ENCODE measurements around the gene TSPAN17. TPM values are rescaled to one million over a fixed set of nuclear protein-coding genes. Genes with fewer than 3 reads are reported as not detected.
A peak's percentile ranks its signal among the peaks of the same experiment; 100 is the strongest.
"Not testable (repeated sequence)": the region's sequence is repeated elsewhere in the genome, so short reads cannot be mapped to it uniquely, and the experiment has no call there.

Gene TSPAN17
- total and polyA plus RNA-seq, 5 donors from 2014 or later = 26.0 to 48.8 (median 34.0) TPM

DNA sequence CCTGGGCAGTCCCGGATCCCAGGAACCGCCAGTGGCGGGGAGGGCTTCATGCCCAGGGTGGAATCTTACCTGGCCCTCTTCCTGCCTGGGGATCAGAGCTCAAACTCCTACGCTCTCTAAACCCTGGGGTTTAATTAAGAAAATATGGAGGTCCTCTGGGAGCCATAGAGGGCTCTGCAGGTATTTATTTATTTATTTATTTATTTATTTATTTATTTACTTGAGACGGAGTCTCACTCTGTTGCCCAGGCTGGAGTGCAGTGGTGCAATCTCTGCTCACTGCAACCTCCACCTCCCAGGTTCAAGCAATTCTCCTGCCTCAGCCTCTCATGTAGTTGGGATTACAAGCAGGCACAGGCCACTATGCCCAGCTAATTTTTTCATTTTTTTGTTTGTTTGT is 52.2 kb downstream of the TSPAN17 start:
- H3K36me3 Mint-ChIP-seq; H3K4me3 Mint-ChIP-seq; ATAC-seq (ENCODE audit: low read depth in 2 of 2); DNase-seq; H3K4me3 ChIP-seq (ENCODE audit: low read depth, low read length); H3K27ac Mint-ChIP-seq; H3K4me1 ChIP-seq (ENCODE audit: control insufficient read depth, insufficient read depth, low read length, poor library complexity, severe bottlenecking); H3K27ac ChIP-seq (ENCODE audit: insufficient read depth, low read length, poor library complexity, severe bottlenecking); H3K4me1 Mint-ChIP-seq; H3K9me3 Mint-ChIP-seq; H3K36me3 ChIP-seq (ENCODE audit: control insufficient read depth, insufficient read depth, low read length); H3K27me3 ChIP-seq (ENCODE audit: control insufficient read depth, insufficient read depth, low read length); H3K9me3 ChIP-seq (ENCODE audit: control insufficient read depth in 2 of 2, low read length in 2 of 2): not testable (repeated sequence)
- H3K27me3 Mint-ChIP-seq = peaks cover 35% of the 10 kb centered on the region

DNA sequence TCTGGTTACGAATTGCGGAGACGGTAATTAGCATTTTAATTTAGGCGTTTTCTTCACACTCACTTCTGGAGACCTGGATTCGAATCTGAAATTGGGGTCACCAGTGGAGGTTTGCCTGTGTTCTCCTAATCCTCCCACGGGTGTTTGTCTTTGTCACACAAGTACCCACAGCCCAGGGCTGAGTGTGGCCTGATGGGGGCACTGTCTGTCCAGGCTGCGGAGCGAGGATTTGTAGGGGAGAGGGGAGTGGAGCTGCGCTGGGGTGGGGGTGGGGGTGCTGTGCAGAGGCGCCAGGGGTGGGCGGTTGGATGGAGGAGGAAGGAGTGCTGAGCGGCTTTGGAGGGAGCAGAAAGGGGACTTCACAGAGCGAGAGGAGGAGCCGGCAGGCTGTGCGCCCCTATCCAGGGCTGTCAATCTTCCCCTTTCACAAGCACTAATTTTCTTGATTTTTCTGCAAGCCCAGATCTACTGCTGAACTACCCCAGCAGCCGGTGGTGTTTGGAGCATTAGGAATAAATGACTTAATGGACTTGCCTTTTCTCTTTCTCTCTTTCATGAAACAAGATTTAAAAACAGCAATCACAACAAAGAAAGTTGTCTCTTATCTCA is 53.1 kb downstream of the TSPAN17 start:
- no peaks in the 10 kb centered on the region for H3K36me3 ChIP-seq (ENCODE audit: control insufficient read depth, insufficient read depth, low read length)
- no peak overlapping the region for H3K4me3 Mint-ChIP-seq
- peaks cover 0 to 1% (median 0%) of the 10 kb centered on the region in 7 donors for H3K9me3 Mint-ChIP-seq
- H3K27ac Mint-ChIP-seq = no peak overlapping the region
- H3K9me3 ChIP-seq (ENCODE audit: control insufficient read depth in 2 of 2, low read length in 2 of 2) = no peaks in the 10 kb centered on the region
- H3K4me1 Mint-ChIP-seq = no peaks in the 10 kb centered on the region
- H3K27ac ChIP-seq (ENCODE audit: insufficient read depth, low read length, poor library complexity, severe bottlenecking) = no peak overlapping the region
- H3K4me1 ChIP-seq (ENCODE audit: control insufficient read depth, insufficient read depth, low read length, poor library complexity, severe bottlenecking) = no peaks in the 10 kb centered on the region
- no peaks in the 10 kb centered on the region for H3K36me3 Mint-ChIP-seq
- DNase-seq (peak in 2 of 3 donors; percentile 5 to 13), ATAC-seq (ENCODE audit: low read depth in 2 of 2) (no peak)
- H3K27me3 Mint-ChIP-seq = peaks cover 26% of the 10 kb centered on the region
- no peaks in the 10 kb centered on the region for H3K27me3 ChIP-seq (ENCODE audit: control insufficient read depth, insufficient read depth, low read length)
- H3K4me3 ChIP-seq (ENCODE audit: low read depth, low read length) = no peak overlapping the region

DNA sequence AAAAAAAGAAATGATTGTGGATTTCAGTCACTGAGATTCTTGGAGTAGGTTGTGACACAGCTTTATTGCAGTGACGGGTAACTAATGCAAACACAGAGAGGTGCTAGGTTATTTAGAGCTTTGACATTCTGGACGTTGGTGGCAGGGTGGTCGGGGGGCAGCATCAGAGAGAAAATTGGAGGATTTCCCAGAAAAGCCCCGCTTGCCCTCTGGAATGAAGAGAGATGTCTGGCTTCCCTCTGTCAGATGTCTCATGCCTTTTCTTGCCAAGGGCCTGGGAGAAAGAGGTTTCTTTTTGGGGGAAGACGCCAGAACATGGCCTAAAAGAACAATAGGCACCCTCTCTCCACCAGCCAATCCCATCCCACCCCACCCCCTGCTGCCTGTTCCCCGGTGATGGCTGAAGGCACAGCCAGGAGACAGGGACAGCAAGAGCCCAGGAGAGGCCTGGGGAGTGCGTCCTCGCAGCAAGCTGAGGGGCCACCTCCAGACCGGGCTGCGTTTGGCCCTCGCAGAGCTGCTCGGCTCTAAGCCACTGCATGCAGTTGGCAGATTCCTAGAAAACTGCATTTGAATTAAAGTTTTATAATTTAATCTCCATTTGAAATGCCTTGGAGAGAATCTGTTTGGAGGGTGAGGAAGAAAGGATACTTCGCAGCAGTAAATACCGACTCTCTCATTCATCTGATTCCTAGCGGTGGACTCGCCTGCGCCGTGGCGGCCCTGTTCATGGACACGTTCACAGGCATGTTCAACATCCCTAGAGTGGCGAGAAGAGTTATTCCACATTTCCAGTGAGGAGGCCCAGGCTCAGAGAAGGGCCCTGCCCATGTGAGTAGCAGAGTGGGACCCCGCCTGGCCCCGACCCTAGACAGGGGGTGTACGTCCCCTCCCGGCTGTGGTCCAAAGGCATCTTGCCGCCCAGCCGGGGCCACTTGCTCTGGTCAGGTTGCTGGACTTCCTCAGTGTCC is 55.7 kb downstream of the TSPAN17 start:
- Histone ChIP-seq H3K4me3 (ENCODE audit: low read depth, low read length) (no peak overlapping the region), H3K27me3 (ENCODE audit: control insufficient read depth, insufficient read depth, low read length) (no peaks in the 10 kb centered on the region), H3K36me3 (ENCODE audit: control insufficient read depth, insufficient read depth, low read length) (no peaks in the 10 kb centered on the region), H3K27ac (ENCODE audit: insufficient read depth, low read length, poor library complexity, severe bottlenecking) (no peak overlapping the region), H3K9me3 (ENCODE audit: control insufficient read depth in 2 of 2, low read length in 2 of 2) (no peaks in the 10 kb centered on the region), H3K4me1 (ENCODE audit: control insufficient read depth, insufficient read depth, low read length, poor library complexity, severe bottlenecking) (no peaks in the 10 kb centered on the region)
- H3K4me1 Mint-ChIP-seq = no peaks in the 10 kb centered on the region
- H3K27me3 Mint-ChIP-seq = peaks cover 10% of the 10 kb centered on the region
- no peak for ATAC-seq (ENCODE audit: low read depth in 2 of 2)
- DNase-seq = no peak
- H3K9me3 Mint-ChIP-seq = peaks cover 0 to 1% (median 0%) of the 10 kb centered on the region in 7 donors
- H3K27ac Mint-ChIP-seq = no peak overlapping the region
- no peak overlapping the region for H3K4me3 Mint-ChIP-seq
- H3K36me3 Mint-ChIP-seq = no peaks in the 10 kb centered on the region

DNA sequence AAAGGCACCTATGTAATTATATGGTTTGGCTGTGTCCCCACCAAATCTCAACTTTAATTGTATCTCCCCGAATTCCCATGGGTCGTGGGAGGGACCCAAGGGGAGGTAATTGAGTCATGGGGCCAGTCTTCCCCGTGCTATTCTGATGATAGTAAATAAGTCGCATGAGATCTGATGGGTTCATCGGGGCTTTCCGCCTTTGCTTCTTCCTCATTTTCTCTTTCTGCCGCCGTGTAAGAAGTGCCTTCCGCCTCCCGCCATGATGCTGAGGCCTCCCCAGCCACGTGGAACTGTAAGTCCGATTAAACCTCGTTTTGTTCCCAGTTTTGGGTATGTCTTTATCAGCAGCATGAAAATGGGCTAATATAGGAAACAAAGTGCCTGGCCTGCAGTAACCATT is 56.6 kb downstream of the TSPAN17 start:
- no peaks in the 10 kb centered on the region for H3K36me3 ChIP-seq (ENCODE audit: control insufficient read depth, insufficient read depth, low read length)
- ATAC-seq (ENCODE audit: low read depth in 2 of 2) = no peak
- H3K9me3 Mint-ChIP-seq = peaks cover 0 to 1% (median 0%) of the 10 kb centered on the region in 7 donors
- no peaks in the 10 kb centered on the region for H3K27me3 ChIP-seq (ENCODE audit: control insufficient read depth, insufficient read depth, low read length)
- H3K4me3 Mint-ChIP-seq = no peak overlapping the region
- no peak overlapping the region for H3K27ac Mint-ChIP-seq
- H3K4me1 Mint-ChIP-seq = no peaks in the 10 kb centered on the region
- DNase-seq = no peak
- H3K9me3 ChIP-seq (ENCODE audit: control insufficient read depth in 2 of 2, low read length in 2 of 2) = no peaks in the 10 kb centered on the region
- peaks cover 13% of the 10 kb centered on the region for H3K27me3 Mint-ChIP-seq
- no peak overlapping the region for H3K27ac ChIP-seq (ENCODE audit: insufficient read depth, low read length, poor library complexity, severe bottlenecking)
- H3K4me3 ChIP-seq (ENCODE audit: low read depth, low read length) = no peak overlapping the region
- H3K36me3 Mint-ChIP-seq = no peaks in the 10 kb centered on the region
- H3K4me1 ChIP-seq (ENCODE audit: control insufficient read depth, insufficient read depth, low read length, poor library complexity, severe bottlenecking) = no peaks in the 10 kb centered on the region

DNA sequence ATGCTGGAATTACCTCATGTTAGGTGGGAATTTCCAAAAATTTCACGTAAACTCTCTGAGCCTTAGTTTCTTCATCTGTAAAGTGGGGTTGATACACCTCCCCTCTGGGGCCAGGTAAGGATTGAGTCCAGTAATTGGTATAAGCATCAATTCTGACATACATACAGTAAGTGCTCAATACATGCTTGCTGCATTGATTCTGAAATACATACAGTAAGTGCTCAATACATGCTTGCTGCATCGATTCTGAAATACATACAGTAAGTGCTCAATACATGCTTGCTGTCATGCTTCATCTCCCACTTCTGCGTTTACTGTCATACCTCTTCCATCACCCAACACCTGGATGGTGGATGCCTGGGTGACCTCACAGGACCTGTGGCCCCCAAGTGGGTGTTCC is 57.1 kb downstream of the TSPAN17 start:
- Mint-ChIP-seq H3K36me3 (no peaks in the 10 kb centered on the region), H3K9me3 (peaks cover 0 to 1% (median 0%) of the 10 kb centered on the region in 7 donors), H3K27ac (no peak overlapping the region), H3K27me3 (peaks cover 14% of the 10 kb centered on the region), H3K4me1 (no peaks in the 10 kb centered on the region), H3K4me3 (no peak overlapping the region)
- Histone ChIP-seq H3K9me3 (ENCODE audit: control insufficient read depth in 2 of 2, low read length in 2 of 2) (no peaks in the 10 kb centered on the region), H3K36me3 (ENCODE audit: control insufficient read depth, insufficient read depth, low read length) (no peaks in the 10 kb centered on the region), H3K27me3 (ENCODE audit: control insufficient read depth, insufficient read depth, low read length) (no peaks in the 10 kb centered on the region), H3K4me3 (ENCODE audit: low read depth, low read length) (no peak overlapping the region), H3K4me1 (ENCODE audit: control insufficient read depth, insufficient read depth, low read length, poor library complexity, severe bottlenecking) (no peaks in the 10 kb centered on the region), H3K27ac (ENCODE audit: insufficient read depth, low read length, poor library complexity, severe bottlenecking) (no peak overlapping the region)
- ATAC-seq (ENCODE audit: low read depth in 2 of 2) (no peak), DNase-seq (no peak)

DNA sequence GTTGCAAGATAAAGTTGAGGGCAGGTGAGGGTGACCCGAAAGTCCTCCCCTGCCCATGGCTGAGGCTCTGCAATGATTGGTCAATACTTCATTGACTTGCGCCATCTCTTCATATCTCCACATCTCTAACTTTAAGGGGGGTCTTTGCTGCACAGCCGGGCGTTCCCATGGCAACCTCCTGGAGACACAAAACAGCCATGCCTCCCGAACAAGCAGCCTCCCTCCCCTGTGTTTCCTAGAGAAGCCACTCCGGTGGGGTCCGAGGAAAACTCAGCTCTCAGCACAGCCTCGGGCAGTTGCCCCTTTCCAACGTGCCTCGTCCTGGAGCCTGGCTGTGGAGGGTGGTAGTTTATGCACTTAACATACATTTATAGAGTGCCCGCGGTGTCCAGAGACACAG is 57.5 kb downstream of the TSPAN17 start:
- DNase-seq = no peak
- Mint-ChIP-seq H3K4me1 (no peaks in the 10 kb centered on the region), H3K4me3 (no peak overlapping the region), H3K27ac (no peak overlapping the region), H3K36me3 (no peaks in the 10 kb centered on the region), H3K27me3 (peaks cover 14% of the 10 kb centered on the region), H3K9me3 (peaks cover 0 to 1% (median 0%) of the 10 kb centered on the region in 7 donors)
- Histone ChIP-seq H3K27me3 (ENCODE audit: control insufficient read depth, insufficient read depth, low read length) (peaks cover under 1% of the 10 kb centered on the region), H3K4me3 (ENCODE audit: low read depth, low read length) (no peak overlapping the region), H3K36me3 (ENCODE audit: control insufficient read depth, insufficient read depth, low read length) (no peaks in the 10 kb centered on the region), H3K4me1 (ENCODE audit: control insufficient read depth, insufficient read depth, low read length, poor library complexity, severe bottlenecking) (no peaks in the 10 kb centered on the region), H3K27ac (ENCODE audit: insufficient read depth, low read length, poor library complexity, severe bottlenecking) (no peak overlapping the region), H3K9me3 (ENCODE audit: control insufficient read depth in 2 of 2, low read length in 2 of 2) (no peaks in the 10 kb centered on the region)
- ATAC-seq (ENCODE audit: low read depth in 2 of 2) = no peak

All from CD4-positive, CD25-positive, alpha-beta regulatory T cell (primary cell).